ENCODE results near the gene TMEM101.
"Not testable (repeated sequence)": the region's sequence is repeated elsewhere in the genome, so short reads cannot be mapped to it uniquely, and the experiment has no call there.

DNA sequence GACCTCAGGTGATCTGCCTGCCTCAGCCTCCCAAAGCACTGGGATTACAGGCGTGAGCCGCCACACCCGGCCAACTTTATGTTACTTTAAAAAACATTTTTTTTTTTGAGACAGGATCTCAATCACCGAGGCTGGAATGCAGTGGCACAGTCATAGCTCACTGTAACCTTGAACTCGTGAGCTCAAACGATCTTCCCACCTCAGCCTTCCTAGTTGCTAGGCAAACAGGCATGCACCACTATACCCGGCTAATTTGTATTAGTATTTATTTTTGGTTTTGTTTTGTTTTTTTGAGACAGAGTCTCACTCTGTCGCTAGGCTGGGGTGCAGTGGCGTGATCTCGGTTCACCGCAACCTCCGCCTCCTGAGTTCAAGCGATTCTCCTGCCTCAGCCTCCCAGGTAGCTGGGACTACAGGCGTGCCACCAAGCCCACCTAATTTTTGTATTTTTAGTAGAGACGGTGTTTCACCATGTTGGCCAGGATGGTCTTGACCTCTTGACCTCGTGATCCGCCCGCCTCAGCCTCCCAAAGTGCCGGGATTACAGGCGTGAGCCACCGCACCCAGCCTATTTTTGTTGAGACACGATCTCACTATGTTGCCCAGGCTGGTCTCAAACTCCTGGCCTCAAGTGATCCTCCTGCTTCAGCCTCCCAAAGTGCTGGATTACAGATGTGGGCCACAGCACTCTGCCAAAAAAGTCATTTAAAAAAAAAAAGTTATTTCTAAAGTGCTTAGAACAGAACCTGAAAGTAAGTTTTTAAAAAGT is 42.1 kb downstream of the TMEM101 start:
- TF ChIP-seq, protein P1, sequence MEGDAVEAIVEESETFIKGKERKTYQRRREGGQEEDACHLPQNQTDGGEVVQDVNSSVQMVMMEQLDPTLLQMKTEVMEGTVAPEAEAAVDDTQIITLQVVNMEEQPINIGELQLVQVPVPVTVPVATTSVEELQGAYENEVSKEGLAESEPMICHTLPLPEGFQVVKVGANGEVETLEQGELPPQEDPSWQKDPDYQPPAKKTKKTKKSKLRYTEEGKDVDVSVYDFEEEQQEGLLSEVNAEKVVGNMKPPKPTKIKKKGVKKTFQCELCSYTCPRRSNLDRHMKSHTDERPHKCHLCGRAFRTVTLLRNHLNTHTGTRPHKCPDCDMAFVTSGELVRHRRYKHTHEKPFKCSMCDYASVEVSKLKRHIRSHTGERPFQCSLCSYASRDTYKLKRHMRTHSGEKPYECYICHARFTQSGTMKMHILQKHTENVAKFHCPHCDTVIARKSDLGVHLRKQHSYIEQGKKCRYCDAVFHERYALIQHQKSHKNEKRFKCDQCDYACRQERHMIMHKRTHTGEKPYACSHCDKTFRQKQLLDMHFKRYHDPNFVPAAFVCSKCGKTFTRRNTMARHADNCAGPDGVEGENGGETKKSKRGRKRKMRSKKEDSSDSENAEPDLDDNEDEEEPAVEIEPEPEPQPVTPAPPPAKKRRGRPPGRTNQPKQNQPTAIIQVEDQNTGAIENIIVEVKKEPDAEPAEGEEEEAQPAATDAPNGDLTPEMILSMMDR (IDR thresholded peaks at IDR 0.05 in 2 of 3, conservative IDR thresholded peaks at IDR 0.05 in 1 of 3; ENCODE audit: control insufficient read depth in 2 of 3, extremely low read depth in 1 of 3, insufficient read depth in 1 of 3, low read depth in 3 of 3, low read length in 3 of 3) = not testable (repeated sequence)
- TF ChIP-seq, protein P2, sequence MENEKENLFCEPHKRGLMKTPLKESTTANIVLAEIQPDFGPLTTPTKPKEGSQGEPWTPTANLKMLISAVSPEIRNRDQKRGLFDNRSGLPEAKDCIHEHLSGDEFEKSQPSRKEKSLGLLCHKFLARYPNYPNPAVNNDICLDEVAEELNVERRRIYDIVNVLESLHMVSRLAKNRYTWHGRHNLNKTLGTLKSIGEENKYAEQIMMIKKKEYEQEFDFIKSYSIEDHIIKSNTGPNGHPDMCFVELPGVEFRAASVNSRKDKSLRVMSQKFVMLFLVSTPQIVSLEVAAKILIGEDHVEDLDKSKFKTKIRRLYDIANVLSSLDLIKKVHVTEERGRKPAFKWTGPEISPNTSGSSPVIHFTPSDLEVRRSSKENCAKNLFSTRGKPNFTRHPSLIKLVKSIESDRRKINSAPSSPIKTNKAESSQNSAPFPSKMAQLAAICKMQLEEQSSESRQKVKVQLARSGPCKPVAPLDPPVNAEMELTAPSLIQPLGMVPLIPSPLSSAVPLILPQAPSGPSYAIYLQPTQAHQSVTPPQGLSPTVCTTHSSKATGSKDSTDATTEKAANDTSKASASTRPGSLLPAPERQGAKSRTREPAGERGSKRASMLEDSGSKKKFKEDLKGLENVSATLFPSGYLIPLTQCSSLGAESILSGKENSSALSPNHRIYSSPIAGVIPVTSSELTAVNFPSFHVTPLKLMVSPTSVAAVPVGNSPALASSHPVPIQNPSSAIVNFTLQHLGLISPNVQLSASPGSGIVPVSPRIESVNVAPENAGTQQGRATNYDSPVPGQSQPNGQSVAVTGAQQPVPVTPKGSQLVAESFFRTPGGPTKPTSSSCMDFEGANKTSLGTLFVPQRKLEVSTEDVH (IDR thresholded peaks at IDR 0.05; ENCODE audit: low read depth, partially characterized antibody) = not testable (repeated sequence)
- TF ChIP-seq TARDBP (IDR thresholded peaks at IDR 0.05; ENCODE audit: borderline replicate concordance); BRCA1 (IDR thresholded peaks at IDR 0.05; ENCODE audit: low read depth, low read length); EGR1 (IDR thresholded peaks at IDR 0.05; ENCODE audit: borderline replicate concordance in 1 of 2, low read depth in 2 of 2, low read length in 2 of 2); HDAC2 (IDR thresholded peaks at IDR 0.05); CBX5 (IDR thresholded peaks at IDR 0.05; ENCODE audit: low read depth); RB1 (IDR thresholded peaks at IDR 0.05; ENCODE audit: borderline replicate concordance); SUZ12 (IDR thresholded peaks at IDR 0.05; ENCODE audit: unreplicated experiment); POLR2A (IDR thresholded peaks at IDR 0.05; ENCODE audit: low read depth, low read length); MXI1 (IDR thresholded peaks at IDR 0.05; ENCODE audit: low read depth, low read length): not testable (repeated sequence)
- TF ChIP-seq, protein P3, sequence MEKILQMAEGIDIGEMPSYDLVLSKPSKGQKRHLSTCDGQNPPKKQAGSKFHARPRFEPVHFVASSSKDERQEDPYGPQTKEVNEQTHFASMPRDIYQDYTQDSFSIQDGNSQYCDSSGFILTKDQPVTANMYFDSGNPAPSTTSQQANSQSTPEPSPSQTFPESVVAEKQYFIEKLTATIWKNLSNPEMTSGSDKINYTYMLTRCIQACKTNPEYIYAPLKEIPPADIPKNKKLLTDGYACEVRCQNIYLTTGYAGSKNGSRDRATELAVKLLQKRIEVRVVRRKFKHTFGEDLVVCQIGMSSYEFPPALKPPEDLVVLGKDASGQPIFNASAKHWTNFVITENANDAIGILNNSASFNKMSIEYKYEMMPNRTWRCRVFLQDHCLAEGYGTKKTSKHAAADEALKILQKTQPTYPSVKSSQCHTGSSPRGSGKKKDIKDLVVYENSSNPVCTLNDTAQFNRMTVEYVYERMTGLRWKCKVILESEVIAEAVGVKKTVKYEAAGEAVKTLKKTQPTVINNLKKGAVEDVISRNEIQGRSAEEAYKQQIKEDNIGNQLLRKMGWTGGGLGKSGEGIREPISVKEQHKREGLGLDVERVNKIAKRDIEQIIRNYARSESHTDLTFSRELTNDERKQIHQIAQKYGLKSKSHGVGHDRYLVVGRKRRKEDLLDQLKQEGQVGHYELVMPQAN (conservative IDR thresholded peaks at IDR 0.05) = not testable (repeated sequence)
